HCT116 (cell line): ENCODE results near the gene ZFYVE19.

Experiments
- EGR1 ChIP-seq: IDR thresholded peaks from 2 replicates; pipeline ENCODE4 v1.6.1; 2012; ENCODE audit warnings: low read depth
- ELF1 ChIP-seq: IDR thresholded peaks from 2 replicates; pipeline ENCODE4 v1.6.1; 2012; ENCODE audit warnings: low read depth, borderline replicate concordance
- EZH2 ChIP-seq: fragments of 200-600 bp; sonication (generic); IDR thresholded peaks from 2 replicates; pipeline ENCODE4 v1.6.1; 2017; ENCODE audit warnings: antibody characterized with exemption, mixed run types
- EZH2phosphoT487 ChIP-seq: fragments of 200-600 bp; IDR thresholded peaks from 2 replicates; pipeline ENCODE4 v1.6.1; 2018; ENCODE audit warnings: antibody characterized with exemption, borderline replicate concordance
- JUND ChIP-seq: IDR thresholded peaks from 2 replicates; pipeline ENCODE4 v1.6.1; 2012
- POLR2A ChIP-seq: IDR thresholded peaks from 2 replicates; pipeline ENCODE4 v1.7.0; 2011; ENCODE audit warnings: borderline replicate concordance; ENCODE audit not compliant: insufficient read depth, insufficient read length; ENCODE audit errors: extremely low read depth
- POLR2AphosphoS5 ChIP-seq: IDR thresholded peaks from 2 replicates; pipeline ENCODE4 v1.6.1; 2011; ENCODE audit warnings: mild to moderate bottlenecking, low read depth, low read length, moderate library complexity
- RAD21 ChIP-seq: IDR thresholded peaks from 2 replicates; pipeline ENCODE4 v1.6.1; 2012; ENCODE audit warnings: low read depth, mild to moderate bottlenecking
- SIN3A ChIP-seq: IDR thresholded peaks from 2 replicates; pipeline ENCODE4 v1.6.1; 2012; ENCODE audit warnings: low read depth
- YY1 ChIP-seq: IDR thresholded peaks from 2 replicates; pipeline ENCODE4 v1.6.1; 2011; ENCODE audit warnings: low read length, low read depth, moderate library complexity, mild to moderate bottlenecking; ENCODE audit not compliant: insufficient replicate concordance; ENCODE audit errors: extremely low read depth
- ZNF274 ChIP-seq: fragments of 200-500 bp; sonication (Bioruptor generic); IDR thresholded peaks from 2 replicates; pipeline ENCODE4 v1.6.1; 2014; ENCODE audit warnings: mild to moderate bottlenecking, low read depth, low read length, inconsistent platforms
- TF ChIP-seq, protein P1 (sequence below), 3 experiments: fragments of 200-600 bp in 1 of 3; sonication (generic) in 1 of 3; IDR thresholded peaks in 2 of 3; conservative IDR thresholded peaks in 1 of 3; 2 replicates each; pipeline ENCODE4 v1.5.1; 2012 to 2017; ENCODE audit warnings: low read depth in 2 of 3, low read length in 2 of 3, antibody characterized with exemption in 1 of 3, borderline replicate concordance in 1 of 3, control low read depth in 1 of 3, mild to moderate bottlenecking in 1 of 3, mixed read lengths in 1 of 3, mixed run types in 1 of 3, moderate library complexity in 1 of 3; ENCODE audit not compliant: insufficient read depth in 1 of 3
- TF ChIP-seq, protein P2 (sequence below): IDR thresholded peaks from 2 replicates; pipeline ENCODE4 v1.6.1; 2011; ENCODE audit warnings: mild to moderate bottlenecking, low read length, moderate library complexity; ENCODE audit not compliant: insufficient replicate concordance; ENCODE audit errors: extremely low read depth

DNA sequence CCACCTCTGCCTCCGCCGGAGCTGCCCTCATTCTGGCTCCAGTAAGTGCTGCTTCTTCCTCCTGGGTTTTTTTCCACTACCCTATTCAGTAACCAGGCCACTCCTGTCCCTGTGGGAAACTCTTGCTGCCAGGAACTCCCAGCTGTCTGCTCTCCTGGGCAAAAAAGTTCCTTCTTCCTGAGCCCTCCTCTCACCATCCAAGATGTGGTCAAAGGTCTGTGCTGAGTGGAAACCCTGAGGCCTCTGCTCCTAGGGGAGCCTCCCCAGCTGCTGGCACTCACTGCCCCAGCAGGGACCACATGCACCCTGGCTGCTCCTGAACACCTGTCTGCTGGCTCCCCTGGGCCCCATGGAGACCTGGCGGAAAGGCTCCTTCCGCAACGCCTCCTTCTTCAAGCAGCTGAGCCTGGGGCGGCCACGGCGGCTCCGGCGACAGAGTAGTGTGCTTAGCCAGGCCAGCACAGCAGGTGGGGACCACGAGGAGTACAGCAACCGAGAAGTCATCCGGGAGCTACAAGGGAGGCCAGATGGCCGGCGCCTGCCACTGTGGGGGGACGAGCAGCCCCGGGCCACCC lies 36.7 kb upstream of the ZFYVE19 start:
- TF ChIP-seq ELF1: no peak
- TF ChIP-seq, protein P1, sequence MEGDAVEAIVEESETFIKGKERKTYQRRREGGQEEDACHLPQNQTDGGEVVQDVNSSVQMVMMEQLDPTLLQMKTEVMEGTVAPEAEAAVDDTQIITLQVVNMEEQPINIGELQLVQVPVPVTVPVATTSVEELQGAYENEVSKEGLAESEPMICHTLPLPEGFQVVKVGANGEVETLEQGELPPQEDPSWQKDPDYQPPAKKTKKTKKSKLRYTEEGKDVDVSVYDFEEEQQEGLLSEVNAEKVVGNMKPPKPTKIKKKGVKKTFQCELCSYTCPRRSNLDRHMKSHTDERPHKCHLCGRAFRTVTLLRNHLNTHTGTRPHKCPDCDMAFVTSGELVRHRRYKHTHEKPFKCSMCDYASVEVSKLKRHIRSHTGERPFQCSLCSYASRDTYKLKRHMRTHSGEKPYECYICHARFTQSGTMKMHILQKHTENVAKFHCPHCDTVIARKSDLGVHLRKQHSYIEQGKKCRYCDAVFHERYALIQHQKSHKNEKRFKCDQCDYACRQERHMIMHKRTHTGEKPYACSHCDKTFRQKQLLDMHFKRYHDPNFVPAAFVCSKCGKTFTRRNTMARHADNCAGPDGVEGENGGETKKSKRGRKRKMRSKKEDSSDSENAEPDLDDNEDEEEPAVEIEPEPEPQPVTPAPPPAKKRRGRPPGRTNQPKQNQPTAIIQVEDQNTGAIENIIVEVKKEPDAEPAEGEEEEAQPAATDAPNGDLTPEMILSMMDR (IDR thresholded peaks at IDR 0.05 in 2 of 3, conservative IDR thresholded peaks at IDR 0.05 in 1 of 3; ENCODE audit: borderline replicate concordance in 1 of 3, insufficient read depth in 1 of 3, low read depth in 2 of 3, low read length in 2 of 3): no peak
- no peak for TF ChIP-seq EGR1
- TF ChIP-seq POLR2A: no peak
- TF ChIP-seq SIN3A: no peak
- TF ChIP-seq JUND: no peak
- no peak for TF ChIP-seq EZH2phosphoT487
- no peak for TF ChIP-seq EZH2
- no peak for TF ChIP-seq POLR2AphosphoS5
- TF ChIP-seq ZNF274: no peak
- TF ChIP-seq, protein P2, sequence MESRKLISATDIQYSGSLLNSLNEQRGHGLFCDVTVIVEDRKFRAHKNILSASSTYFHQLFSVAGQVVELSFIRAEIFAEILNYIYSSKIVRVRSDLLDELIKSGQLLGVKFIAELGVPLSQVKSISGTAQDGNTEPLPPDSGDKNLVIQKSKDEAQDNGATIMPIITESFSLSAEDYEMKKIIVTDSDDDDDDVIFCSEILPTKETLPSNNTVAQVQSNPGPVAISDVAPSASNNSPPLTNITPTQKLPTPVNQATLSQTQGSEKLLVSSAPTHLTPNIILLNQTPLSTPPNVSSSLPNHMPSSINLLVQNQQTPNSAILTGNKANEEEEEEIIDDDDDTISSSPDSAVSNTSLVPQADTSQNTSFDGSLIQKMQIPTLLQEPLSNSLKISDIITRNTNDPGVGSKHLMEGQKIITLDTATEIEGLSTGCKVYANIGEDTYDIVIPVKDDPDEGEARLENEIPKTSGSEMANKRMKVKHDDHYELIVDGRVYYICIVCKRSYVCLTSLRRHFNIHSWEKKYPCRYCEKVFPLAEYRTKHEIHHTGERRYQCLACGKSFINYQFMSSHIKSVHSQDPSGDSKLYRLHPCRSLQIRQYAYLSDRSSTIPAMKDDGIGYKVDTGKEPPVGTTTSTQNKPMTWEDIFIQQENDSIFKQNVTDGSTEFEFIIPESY: no peak
- TF ChIP-seq RAD21: no peak
- no peak for TF ChIP-seq YY1
